GDM1 (cell line): ENCODE results near the gene PRAMEF13.
"Not testable (repeated sequence)": the region's sequence is repeated elsewhere in the genome, so short reads cannot be mapped to it uniquely, and the experiment has no call there.

Experiments
- DNase-seq: peaks from one replicate; lab custom pipeline; 2025; lab: John Stamatoyannopoulos, UW

Gene PRAMEF13, protein sequence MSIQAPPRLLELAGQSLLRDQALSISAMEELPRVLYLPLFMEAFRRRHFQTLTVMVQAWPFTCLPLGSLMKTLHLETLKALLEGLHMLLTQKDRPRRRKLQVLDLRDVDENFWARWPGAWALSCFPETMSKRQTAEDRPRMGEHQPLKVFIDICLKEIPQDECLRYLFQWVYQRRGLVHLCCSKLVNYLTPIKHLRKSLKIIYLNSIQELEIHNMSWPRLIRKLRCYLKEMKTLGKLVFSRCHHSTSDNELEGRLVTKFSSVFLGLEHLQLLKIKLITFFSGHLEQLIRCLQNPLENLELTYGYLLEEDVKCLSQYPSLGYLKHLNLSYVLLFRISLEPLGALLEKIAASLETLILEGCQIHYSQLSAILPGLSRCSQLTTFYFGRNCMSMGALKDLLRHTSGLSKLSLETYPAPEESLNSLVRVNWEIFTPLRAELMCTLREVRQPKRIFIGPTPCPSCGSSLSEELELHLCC

DNA sequence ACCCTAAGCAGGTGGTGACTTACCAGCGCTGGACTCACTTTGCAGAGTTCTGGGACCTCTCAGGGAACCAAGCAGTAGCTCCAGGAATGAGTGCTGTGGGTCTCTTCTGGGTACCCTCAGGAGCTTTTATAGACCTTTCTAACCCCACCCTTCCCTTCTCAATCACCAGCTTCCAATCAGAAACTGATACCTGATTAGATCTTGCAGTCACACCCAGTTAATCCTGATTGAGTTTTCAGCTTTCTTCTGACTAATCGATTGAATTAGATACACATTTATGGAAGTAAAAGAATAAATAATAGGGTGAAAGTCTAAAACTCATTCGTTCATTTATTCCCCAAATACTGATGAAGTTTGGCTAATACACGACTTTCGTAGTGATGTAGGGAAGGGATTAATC, at the start of gene PRAMEF13:
TSS of gene PRAMEF13 (minus strand) at position 101 of the 400 bp plus-strand sequence. CDS start 1,820 bp downstream, outside the sequence.
- DNase-seq, result not testable (repeated sequence)

DNA sequence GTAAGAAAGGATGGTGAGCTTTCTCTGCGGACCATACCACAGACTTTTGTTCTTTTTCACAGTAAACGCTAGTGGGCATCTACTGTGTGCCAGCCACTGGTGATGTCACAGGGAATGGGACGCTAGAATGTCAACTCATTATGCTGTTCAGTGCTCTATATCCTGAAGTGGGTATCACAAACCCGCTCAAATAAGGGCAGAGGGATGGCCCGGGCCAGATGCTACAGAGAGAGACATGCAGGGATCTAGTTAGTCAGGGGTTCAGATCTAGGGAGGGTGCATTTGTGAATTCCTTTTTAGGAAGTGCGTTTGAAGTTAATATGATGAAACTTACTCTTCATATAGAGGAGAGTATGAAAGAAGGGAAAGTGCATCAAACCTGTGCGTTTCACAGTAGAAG, 45.9 kb upstream of the PRAMEF13 start:
- not testable (repeated sequence) for DNase-seq

DNA sequence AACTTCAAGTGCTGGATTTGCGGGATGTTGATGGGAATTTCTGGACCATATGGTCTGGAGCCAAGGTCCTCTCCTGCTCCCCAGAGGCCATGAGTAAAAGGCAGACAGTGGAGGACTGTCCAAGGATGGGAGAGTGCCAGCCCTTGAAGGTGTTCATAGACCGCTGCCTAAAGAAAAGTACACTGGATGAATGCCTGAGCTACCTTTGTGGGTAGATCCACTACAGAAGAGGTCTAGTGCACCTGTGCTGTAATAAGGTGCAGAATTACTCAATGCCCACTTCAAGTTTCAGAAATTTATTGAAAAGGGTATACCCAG, 45.3 kb upstream of the PRAMEF13 start:
- DNase-seq, result not testable (repeated sequence)

- not testable (repeated sequence) for DNase-seq
Observed at GRCh38 chr1:13245841-13246553, 44.8 kb upstream of the PRAMEF13 start.

DNA sequence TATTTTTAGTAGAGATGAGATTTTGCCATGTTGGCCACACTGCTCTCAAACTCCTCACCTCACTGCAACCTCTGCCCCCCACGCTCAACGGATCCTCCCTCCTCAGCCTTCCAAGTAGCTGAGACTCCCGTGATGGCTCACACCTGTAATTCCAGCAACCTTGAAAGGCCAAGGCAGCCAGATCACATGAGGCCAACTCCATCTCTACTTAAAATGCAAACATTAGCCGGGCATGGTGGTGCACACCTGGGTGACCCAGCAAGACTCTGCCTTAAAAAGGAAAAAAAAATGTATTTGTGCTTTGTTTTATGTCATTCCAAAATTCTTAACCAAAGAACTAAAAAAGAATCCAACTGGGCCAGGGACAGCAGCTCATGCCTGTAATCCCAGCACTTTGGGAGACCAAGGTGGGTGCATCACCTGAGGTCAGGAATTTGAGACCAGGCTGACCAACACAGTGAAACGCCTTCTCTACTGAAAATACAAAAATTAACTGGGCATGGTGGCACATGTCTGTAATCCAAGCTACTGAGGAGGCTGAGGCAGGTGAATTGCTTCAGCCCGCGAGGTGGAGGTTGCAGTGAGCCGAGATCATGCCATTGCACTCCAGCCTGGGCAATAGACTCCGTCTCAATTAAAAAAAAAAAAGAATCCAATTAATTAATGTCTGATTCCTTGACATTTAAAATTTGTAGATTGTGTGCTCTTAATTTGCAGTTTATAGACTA, 42.5 kb upstream of the PRAMEF13 start:
- not testable (repeated sequence) for DNase-seq

GRCh38 chr1:13239633-13240032, 38.4 kb upstream of the PRAMEF13 start:
- not testable (repeated sequence) for DNase-seq

DNA sequence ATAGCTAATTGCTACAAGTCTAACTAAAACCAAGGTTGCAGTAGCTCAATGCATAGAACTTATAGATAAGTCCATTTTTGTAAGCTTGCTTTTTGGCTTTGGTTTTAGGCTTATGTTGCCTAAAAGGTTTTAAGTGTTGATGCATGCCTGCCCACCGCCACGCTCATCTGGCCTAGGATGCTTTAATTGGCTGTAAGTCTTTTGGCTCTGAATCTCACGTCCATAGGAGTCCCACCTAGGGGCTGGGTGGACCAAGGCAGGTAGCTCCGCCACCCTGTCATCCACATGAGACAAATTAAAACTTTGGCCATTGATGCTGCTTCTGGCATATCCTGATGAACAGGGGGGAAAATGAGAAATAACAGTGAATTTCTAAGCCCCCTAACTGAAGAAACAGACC, 36.4 kb upstream of the PRAMEF13 start:
- DNase-seq, result not testable (repeated sequence)

DNA sequence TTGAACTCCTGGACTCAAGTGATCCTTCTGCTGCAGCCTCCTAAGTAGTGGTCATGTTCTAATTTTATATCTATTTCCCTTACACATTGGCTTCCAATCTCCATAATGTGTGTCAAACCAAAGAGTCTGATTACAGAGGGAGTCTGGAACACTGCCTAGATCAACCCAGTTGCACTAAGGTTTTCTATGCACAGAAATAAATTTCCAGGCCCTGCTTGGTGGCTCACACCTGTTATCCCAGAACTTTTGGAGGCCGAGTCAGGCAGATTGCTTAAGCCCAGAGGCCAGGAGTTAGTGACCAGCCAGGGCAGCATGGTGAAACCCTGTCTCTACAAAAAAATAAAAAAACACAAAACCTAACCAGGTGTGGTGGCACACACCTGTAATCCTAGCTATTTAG, 32.8 kb upstream of the PRAMEF13 start:
- DNase-seq, result not testable (repeated sequence)

- DNase-seq, result not testable (repeated sequence)
Observed at GRCh38 chr1:13232056-13232455, 30.8 kb upstream of the PRAMEF13 start.

- not testable (repeated sequence) for DNase-seq
Observed at GRCh38 chr1:13231061-13231750, 30.0 kb upstream of the PRAMEF13 start.

GRCh38 chr1:13230601-13231000, 29.4 kb upstream of the PRAMEF13 start:
- DNase-seq, result not testable (repeated sequence)

DNA sequence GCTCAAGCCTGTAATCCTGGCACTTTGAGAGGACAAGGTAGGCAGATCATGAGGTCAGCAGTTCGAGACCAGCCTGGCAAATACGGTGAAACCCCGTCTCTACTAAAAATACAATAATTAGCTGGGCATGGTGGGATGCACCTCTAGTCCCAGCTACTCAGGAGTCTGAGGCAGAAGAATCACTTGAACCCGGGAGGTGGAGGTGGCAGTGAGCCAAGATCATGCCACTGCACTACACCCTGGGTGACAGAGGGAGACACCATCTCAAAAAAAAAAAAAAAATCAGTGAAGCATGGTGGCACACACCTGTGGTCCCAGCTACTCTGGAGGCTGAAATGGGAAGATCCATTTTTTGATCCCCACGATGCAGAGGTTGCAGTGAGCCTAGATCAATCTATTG, 28.9 kb upstream of the PRAMEF13 start:
- not testable (repeated sequence) for DNase-seq

- DNase-seq, result peak; percentile 5
Observed at GRCh38 chr1:13228343-13228781, 27.2 kb upstream of the PRAMEF13 start.

GRCh38 chr1:13227271-13228055, 26.3 kb upstream of the PRAMEF13 start:
- not testable (repeated sequence) for DNase-seq

DNA sequence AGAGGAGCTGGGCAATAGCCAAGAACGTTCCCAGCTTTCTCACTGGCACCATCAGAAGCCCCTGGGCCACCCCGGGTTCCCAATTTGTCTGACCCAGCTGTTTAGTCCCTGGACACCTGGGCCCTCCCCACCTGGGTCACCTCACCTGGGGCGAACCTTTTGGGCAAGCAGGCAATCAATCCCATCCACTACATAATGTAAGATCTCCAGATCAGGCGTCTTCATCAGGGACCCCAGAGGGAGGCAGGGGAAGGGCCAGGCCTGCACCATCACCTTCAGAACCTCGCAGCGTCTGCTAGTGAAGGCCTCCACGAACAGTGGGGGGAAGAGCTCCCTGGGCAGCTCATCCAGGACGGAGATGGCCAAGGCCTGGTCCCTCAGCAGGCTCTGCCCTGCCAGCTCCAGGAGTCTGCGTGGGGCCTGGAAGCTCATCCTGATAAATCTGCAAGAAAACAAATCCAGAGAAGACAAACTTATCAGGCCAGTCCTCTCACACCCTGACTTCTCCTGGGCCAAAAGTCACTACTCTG, 24.5 kb upstream of the PRAMEF13 start, which contains the start of gene PRAMEF18:
TSS of gene PRAMEF18 (minus strand) at position 480 of the 530 bp plus-strand sequence. CDS start at position 432, 48 bp downstream.
- DNase-seq, result not testable (repeated sequence)

- DNase-seq, result no peak
Observed at GRCh38 chr1:13224480-13225060, 23.4 kb upstream of the PRAMEF13 start.

GRCh38 chr1:13222788-13223187, 21.6 kb upstream of the PRAMEF13 start:
- DNase-seq, result not testable (repeated sequence)

GRCh38 chr1:13219203-13219602, 18.0 kb upstream of the PRAMEF13 start:
- DNase-seq, result not testable (repeated sequence)

GRCh38 chr1:13216619-13217018, 15.4 kb upstream of the PRAMEF13 start:
- DNase-seq, result not testable (repeated sequence)

- DNase-seq, result not testable (repeated sequence)
Observed at GRCh38 chr1:13208712-13209111, 7.5 kb upstream of the PRAMEF13 start.
